Adrenal gland (tissue), 12 donors: ENCODE results near the gene AHRR. TPM values are rescaled to one million over a fixed set of nuclear protein-coding genes. Genes with fewer than 3 reads are reported as not detected.

Experiments used
- DNase-seq, 7 donors: peaks; one replicate each; pipeline ENCODE4 v3.0.0-alpha.2; 2019 to 2020
- H3K27ac ChIP-seq, 5 donors: fragments of 200-600 bp; sonication (generic) in 4 of 5; 1 replicate in 3 of 5; 2 replicates in 2 of 5; pipeline versions ENCODE4 v1.5.1 to v1.8.0; 2016 to 2020; ENCODE audit warnings: mild to moderate bottlenecking in 1 of 5
- H3K27me3 ChIP-seq: fragments of 200-600 bp; 2 replicates; pipeline ENCODE4 v1.8.0; 2021
- H3K36me3 ChIP-seq, 2 donors: fragments of 200-600 bp; replicated peaks in 1 of 2; 1 replicate in 1 of 2; 2 replicates in 1 of 2; pipeline versions ENCODE4 v1.5.1 to v1.8.0; 2018 to 2022
- H3K4me1 ChIP-seq, 2 donors: fragments of 200-600 bp; replicated peaks in 1 of 2; 1 replicate in 1 of 2; 2 replicates in 1 of 2; pipeline versions ENCODE4 v1.5.1 to v1.8.0; 2018 to 2021
- H3K4me3 ChIP-seq, 4 donors: fragments of 200-600 bp; sonication (generic) in 3 of 4; one replicate each; pipeline ENCODE4 v1.5.1; 2016 to 2018
- H3K9me3 ChIP-seq, 3 donors: fragments of 200-600 bp; sonication (generic) in 1 of 3; replicated peaks in 1 of 3; 1 replicate in 2 of 3; 2 replicates in 1 of 3; pipeline versions ENCODE4 v1.5.1 to v1.8.0; 2016 to 2021
- CTCF ChIP-seq, 6 experiments: fragments of 450-650 bp in 4 of 6; fragments of 200-600 bp in 2 of 6; sonication (generic) in 1 of 6; IDR thresholded peaks; 1 replicate in 5 of 6; 2 replicates in 1 of 6; pipeline versions ENCODE4 v1.5.1 to v1.8.0; 2016 to 2021; ENCODE audit warnings: antibody characterized with exemption in 6 of 6, mild to moderate bottlenecking in 2 of 6, moderate library complexity in 1 of 6
- POLR2A ChIP-seq, 2 donors: fragments of 450-650 bp; IDR thresholded peaks; one replicate each; pipeline ENCODE4 v1.6.1; 2017; ENCODE audit warnings: antibody characterized with exemption in 2 of 2, mild to moderate bottlenecking in 2 of 2, moderate library complexity in 1 of 2
- WGBS, 4 donors: extraction: QIAGEN DNeasy Blood & Tissue Kit in 2 of 4; methylation state at CpG; one replicate each; pipeline versions ENCODE4 v1.1.5 to v1.1.7; 2013 to 2017; 5-methylcytosine and 5-hydroxymethylcytosine counted together
- intact Hi-C, 2 donors: fragments of 100-400 bp; cut with DNase I; formaldehyde crosslinking; loops; one replicate each; pipeline versions ENCODE4 v1.14.1 to v1.15.0; 2022 to 2023
- polyA plus RNA-seq, 3 donors: library from polyadenylated mRNA; stranded (reverse); fragments of 200-250 nt in 2 of 3; fragments of 350-450 nt in 1 of 3; fragmentation: Illumina TruSeq in 1 of 3; extraction: RNeasy Lipid Tissue Mini Kit (QIAGEN cat#74804) in 1 of 3; gene quantifications; one replicate each; pipeline ENCODE4 v1.2.3, GENCODE V29; 2013 to 2014
- total RNA-seq, 9 donors: library from RNA; depleted of rRNA in 4 of 9; stranded (reverse); fragments of >200 nt in 4 of 9; fragments of 120-200 nt in 1 of 9; fragmentation: NEBNext Ultra II Directional in 1 of 9; extraction: Animal tissue kit (Norgen Biotek cat#: 25700) in 1 of 9; gene quantifications; one replicate each; pipeline versions ENCODE4 v1.1.0 to v1.2.4, GENCODE V29; 2013 to 2023
- donor health status: healthy with polysubstance abuse.
- donor health status: Bipolar disorder and iron deficiency.
- donor health status: DM: yes; HTN: yes; CAD: no.
- donor health status: DM: no; HTN: no; CAD: no.
- donor health status: DM: no; HTN: no; CAD: no.
- donor health status: DM: yes; HTN: yes; CAD: no.

The AHRR gene
- total and polyA plus RNA-seq, 12 donors: 0.17 to 3.6 (median 0.99) TPM

DNA sequence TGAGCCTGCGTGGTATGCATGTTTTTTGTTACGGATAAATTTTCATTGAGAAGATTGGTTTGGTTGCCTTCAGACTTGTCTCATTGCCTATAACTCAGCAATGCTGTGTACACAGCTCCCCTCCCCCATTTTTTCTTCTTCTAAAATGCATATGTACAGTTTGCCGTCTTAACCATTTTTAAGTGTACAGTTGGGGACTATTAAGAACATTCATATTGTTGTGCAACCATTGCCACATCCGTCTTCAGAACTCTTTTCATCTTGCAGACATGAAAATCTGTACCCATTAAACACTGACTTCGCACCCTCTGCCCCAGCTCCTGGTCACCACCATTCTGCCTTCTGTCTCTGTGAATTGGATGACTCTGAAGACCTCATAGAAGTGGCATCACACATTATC lies 127.6 kb downstream of the AHRR start:
- intact Hi-C loops: no loop called here
- Histone ChIP-seq H3K4me3 (no peak overlapping the region), H3K4me1 (peaks cover 0 to 5% of the 10 kb centered on the region in 2 donors), H3K27me3 (no peaks in the 10 kb centered on the region), H3K27ac (no peak overlapping the region), H3K36me3 (peaks cover 0 to 51% of the 10 kb centered on the region in 2 donors), H3K9me3 (peaks cover 0 to 11% (median 5%) of the 10 kb centered on the region in 3 donors)
- peak in 1 of 7 donors; percentile 2 for DNase-seq
- 93 to 96% (median 94%) methylated on average over 5 of the region's 5 CpGs for WGBS, 4 donors
- TF ChIP-seq CTCF (IDR thresholded peaks at IDR 0.05): no peak
- no peak for TF ChIP-seq POLR2A (IDR thresholded peaks at IDR 0.05)

- no peak overlapping the region for H3K4me3 ChIP-seq
- H3K4me1 ChIP-seq: no peaks in the 10 kb centered on the region
- DNase-seq: no peak
- TF ChIP-seq CTCF (IDR thresholded peaks at IDR 0.05): no peak
- TF ChIP-seq POLR2A (IDR thresholded peaks at IDR 0.05): no peak
- no peak overlapping the region for H3K27ac ChIP-seq
- intact Hi-C loops: no loop called here
- peaks cover 0 to 63% of the 10 kb centered on the region in 2 donors for H3K36me3 ChIP-seq
- WGBS, 4 donors: 76 to 98% (median 84%) methylated on average over 5 of the region's 5 CpGs
- H3K27me3 ChIP-seq: no peaks in the 10 kb centered on the region
- peaks cover 0 to 11% (median 5%) of the 10 kb centered on the region in 3 donors for H3K9me3 ChIP-seq
These were observed 130.3 kb downstream of the AHRR start for GRCh38 chr5:451587-452458.

DNA sequence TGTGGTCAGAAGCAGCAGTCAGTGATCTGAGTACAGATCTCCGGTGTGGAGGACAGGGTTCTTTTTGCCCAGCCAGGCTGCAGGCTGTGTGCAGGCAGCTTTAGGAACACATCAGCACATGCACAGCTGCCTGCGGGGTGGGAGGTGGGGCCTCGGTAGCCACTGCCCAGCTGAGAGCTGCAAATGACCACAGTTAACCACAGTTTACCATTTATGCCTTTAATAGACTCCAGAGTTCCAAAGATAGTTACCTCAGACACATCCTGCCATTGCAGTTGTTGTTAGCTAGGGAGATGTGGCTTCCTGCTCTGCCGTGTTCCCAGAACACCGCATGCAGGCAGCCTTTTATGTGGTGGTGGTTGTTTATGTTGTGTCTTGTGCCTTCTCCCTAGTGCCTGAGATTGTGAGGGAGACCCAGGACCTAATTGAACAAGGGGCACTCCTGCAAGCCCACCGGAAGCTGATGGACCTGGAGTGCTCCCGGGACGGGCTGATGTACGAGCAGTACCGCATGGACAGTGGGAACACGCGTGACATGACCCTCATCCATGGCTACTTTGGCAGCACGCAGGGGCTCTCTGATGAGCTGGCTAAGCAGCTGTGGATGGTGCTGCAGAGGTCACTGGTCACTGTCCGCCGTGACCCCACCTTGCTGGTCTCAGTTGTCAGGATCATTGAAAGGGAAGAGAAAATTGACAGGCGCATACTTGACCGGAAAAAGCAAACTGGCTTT lies 131.6 kb downstream of the AHRR start:
- Histone ChIP-seq H3K27me3 (no peaks in the 10 kb centered on the region), H3K4me3 (no peak overlapping the region), H3K27ac (no peak overlapping the region), H3K9me3 (peaks cover 0 to 11% (median 5%) of the 10 kb centered on the region in 3 donors), H3K36me3 (peaks cover 0 to 66% of the 10 kb centered on the region in 2 donors), H3K4me1 (no peaks in the 10 kb centered on the region)
- TF ChIP-seq CTCF (IDR thresholded peaks at IDR 0.05) (no peak), POLR2A (IDR thresholded peaks at IDR 0.05) (no peak)
- WGBS, 4 donors: 96 to 99% (median 97%) methylated on average over 14 to 17 of the region's 17 CpGs
- intact Hi-C loops: no loop called here
- DNase-seq: peak in 2 of 7 donors; percentile 7 to 38
